Omental fat pad (tissue), 4 donors: Measurements from ENCODE around the gene THOP1. TPM values are rescaled to one million over a fixed set of nuclear protein-coding genes. Genes with fewer than 3 reads are reported as not detected.

Experiments used
- ATAC-seq: fragments of 150-250 bp; one replicate; pipeline ENCODE4 v1.9.1; 2016; ENCODE audit warnings: mild to moderate bottlenecking, moderate library complexity; ENCODE audit not compliant: low FRiP score
- DNase-seq: peaks from one replicate; pipeline ENCODE4 v3.0.0-alpha.2; 2019; ENCODE audit warnings: low spot score
- CTCF ChIP-seq, 3 donors: fragments of 450-650 bp; IDR thresholded peaks; one replicate each; pipeline ENCODE4 v1.5.1; 2016 to 2017; ENCODE audit warnings: antibody characterized with exemption in 3 of 3, mild to moderate bottlenecking in 3 of 3, moderate library complexity in 2 of 3
- total RNA-seq, 4 donors: library from RNA; depleted of rRNA; stranded (reverse); fragments of >200 nt; gene quantifications; one replicate each; pipeline ENCODE4 v1.1.0, GENCODE V29; 2016

Gene THOP1
- total RNA-seq, 4 donors from 2014 or later, result 27.4 to 50.2 (median 31.9) TPM

GRCh38 chr19:2782936-2783780 is 2.1 kb upstream of the THOP1 start, which contains the start of gene SGTA:
TSS of gene SGTA (minus strand) at chr19:2783273. CDS start at chr19:2769068, 14,205 bp downstream.
- peak; percentile 94 for DNase-seq
- peak in 1 of 3 donors; percentile 2 for TF ChIP-seq CTCF (IDR thresholded peaks at IDR 0.05)
- ATAC-seq, result peak; percentile 94

GRCh38 chr19:2783781-2784145 is 1.5 kb upstream of the THOP1 start:
- no peak for TF ChIP-seq CTCF (IDR thresholded peaks at IDR 0.05)
- no peak for DNase-seq
- ATAC-seq, result no peak

DNA sequence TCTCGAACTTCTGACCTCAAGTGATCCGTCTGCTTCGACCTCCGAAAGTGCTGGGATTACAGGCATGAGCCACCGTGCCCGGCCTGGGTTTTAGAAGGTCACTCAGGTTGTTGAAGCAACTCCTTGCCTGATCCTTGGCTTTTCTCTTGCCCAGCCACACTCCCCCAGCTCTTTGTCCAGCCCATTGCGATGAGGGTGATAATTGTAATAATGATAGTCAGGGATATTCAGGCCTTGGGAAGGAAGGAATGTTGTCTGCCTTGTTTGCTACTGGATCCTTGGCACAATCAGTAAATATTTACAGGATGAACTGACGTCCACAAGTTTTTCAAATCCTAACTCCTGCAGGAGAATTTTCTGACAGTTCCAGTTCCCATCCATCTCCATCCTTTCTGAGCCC is 1.8 kb downstream of the THOP1 start:
- no peak for TF ChIP-seq CTCF (IDR thresholded peaks at IDR 0.05)
- no peak for DNase-seq
- ATAC-seq, result no peak

GRCh38 chr19:2788237-2788636 is 2.9 kb downstream of the THOP1 start:
- ATAC-seq, result no peak
- TF ChIP-seq CTCF (IDR thresholded peaks at IDR 0.05), result no peak

DNA sequence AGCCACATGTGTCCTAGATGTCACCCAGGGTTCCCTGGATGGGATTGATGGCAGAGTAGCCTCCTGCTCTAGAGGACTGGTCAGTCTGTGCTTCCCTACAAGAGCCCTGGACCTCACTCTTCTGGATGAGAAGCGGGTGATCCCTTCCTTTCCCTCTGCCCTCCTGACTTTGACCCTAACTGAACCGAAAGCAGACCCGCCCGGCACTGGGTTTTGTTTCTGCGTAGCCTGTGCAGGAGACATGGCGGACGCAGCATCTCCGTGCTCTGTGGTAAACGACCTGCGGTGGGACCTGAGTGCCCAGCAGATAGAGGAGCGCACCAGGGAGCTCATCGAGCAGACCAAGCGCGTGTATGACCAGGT is 4.9 kb downstream of the THOP1 start:
- DNase-seq (no peak), ATAC-seq (no peak)
- TF ChIP-seq CTCF (IDR thresholded peaks at IDR 0.05), result no peak

More at GRCh38 chr19:2788237-2788636, 2.9 kb downstream of the THOP1 start:
- no peak for DNase-seq

DNA sequence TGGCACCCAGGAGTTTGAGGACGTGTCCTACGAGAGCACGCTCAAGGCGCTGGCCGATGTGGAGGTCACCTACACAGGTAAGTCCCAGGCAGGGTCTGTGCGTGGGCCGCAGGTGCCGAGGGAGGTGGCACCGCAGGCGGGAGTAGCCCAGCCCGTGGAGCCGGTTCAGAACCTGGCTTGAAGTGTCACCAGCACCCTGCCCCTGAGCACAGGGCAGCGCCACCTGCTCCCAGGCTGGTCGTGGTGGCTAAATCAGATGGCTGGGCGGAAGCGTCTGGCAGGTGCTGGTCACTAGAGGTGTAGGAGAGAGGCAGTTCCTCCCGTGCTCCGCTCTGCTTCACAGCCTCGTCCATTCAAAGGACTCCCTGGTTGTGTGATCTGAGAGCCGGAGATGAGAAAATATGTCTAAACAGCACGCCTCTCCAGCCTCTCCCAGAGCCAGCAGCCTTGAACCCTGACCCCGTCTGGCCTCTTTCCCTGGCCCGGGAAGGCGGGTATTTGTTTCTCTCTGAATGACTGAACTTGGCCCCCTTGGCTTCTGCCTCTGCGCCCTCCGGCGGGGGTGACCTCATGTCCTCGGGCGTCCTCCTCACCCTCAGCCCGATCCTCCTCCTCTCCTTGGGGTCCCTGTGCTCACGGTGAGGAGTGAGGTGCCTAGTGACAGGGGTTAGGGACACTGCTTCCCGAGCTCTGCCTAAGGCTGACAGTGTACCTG is 5.4 kb downstream of the THOP1 start:
- DNase-seq, result no peak
- no peak for ATAC-seq
- no peak for TF ChIP-seq CTCF (IDR thresholded peaks at IDR 0.05)
